WI38 (cell line): ENCODE results near the gene ZBTB45.

Experiments
- H3K4me3 ChIP-seq: 2 replicates; pipeline ENCODE4 v1.5.1; 2011; ENCODE audit warnings: low read depth, mild to moderate bottlenecking, control low read depth, low read length
- TF ChIP-seq, protein P1 (sequence below): IDR thresholded peaks from 2 replicates; pipeline ENCODE4 v1.5.1; 2012; ENCODE audit warnings: low read depth, mild to moderate bottlenecking, control low read depth, low read length

The ZBTB45 gene

GRCh38 chr19:58519355-58520256 lies at the start of gene ZBTB45:
Gene ZBTB45 (minus strand): TSS chr19:58519810. CDS start chr19:58517673, 2,137 bp downstream.
- peak within 1 kb of the TSS; percentile 84 for H3K4me3 ChIP-seq
- TF ChIP-seq, protein P1, sequence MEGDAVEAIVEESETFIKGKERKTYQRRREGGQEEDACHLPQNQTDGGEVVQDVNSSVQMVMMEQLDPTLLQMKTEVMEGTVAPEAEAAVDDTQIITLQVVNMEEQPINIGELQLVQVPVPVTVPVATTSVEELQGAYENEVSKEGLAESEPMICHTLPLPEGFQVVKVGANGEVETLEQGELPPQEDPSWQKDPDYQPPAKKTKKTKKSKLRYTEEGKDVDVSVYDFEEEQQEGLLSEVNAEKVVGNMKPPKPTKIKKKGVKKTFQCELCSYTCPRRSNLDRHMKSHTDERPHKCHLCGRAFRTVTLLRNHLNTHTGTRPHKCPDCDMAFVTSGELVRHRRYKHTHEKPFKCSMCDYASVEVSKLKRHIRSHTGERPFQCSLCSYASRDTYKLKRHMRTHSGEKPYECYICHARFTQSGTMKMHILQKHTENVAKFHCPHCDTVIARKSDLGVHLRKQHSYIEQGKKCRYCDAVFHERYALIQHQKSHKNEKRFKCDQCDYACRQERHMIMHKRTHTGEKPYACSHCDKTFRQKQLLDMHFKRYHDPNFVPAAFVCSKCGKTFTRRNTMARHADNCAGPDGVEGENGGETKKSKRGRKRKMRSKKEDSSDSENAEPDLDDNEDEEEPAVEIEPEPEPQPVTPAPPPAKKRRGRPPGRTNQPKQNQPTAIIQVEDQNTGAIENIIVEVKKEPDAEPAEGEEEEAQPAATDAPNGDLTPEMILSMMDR, result peak; percentile 79

GRCh38 chr19:58568453-58569130 lies 49.0 kb upstream of the ZBTB45 start:
- H3K4me3 ChIP-seq, result no peak overlapping the region
- TF ChIP-seq, protein P1, result no peak

GRCh38 chr19:58566989-58567388 lies 47.4 kb upstream of the ZBTB45 start:
- no peak overlapping the region for H3K4me3 ChIP-seq
- TF ChIP-seq, protein P1, result no peak

GRCh38 chr19:58563823-58564222 lies 44.2 kb upstream of the ZBTB45 start:
- no peak overlapping the region for H3K4me3 ChIP-seq
- TF ChIP-seq, protein P1, result no peak

GRCh38 chr19:58563034-58563573 lies 43.5 kb upstream of the ZBTB45 start:
- peak overlapping the region; percentile 42 for H3K4me3 ChIP-seq
- TF ChIP-seq, protein P1, result no peak

DNA sequence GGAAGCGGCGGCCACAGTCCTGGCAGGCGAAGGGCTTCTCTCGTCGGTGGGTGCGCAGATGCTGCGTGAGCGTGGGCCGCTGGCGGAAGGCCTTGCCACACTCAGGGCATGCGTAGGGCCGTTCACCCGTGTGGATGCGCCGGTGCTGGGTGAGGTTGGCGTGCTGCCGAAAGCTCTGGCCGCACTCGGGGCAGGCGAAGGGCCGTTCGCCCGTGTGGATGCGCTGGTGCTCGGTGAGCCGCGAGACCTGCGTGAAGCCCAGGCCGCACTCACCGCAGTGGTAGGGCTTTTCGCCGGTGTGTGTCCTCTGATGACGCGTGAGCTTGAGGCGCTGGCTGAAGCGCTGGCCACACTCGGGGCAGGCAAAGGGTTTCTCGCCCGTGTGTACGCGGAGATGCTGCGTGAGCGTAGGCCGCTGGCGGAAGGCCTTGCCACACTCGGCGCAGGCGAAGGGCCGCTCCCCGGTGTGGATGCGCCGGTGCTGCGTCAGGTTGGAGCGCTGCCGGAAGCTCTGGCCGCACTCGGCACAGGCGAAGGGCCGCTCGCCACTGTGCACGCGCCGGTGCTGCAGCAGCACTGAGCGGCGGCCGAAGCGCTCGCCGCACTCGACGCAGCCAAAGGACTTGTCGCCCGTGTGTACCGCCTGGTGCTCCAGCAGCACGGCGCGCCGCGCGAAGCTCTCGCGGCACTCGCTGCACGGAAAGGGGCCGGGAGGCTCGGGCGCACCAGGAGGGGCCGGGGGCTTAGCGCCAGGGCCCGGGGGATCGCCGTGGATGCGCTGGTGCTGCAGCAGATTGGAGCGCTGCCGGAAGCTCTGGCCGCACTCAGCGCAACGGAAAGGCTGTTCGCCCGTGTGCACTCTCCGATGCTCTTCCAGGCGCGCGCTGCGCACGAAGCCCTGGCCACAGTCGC lies 42.8 kb upstream of the ZBTB45 start:
- TF ChIP-seq, protein P1, result no peak
- H3K4me3 ChIP-seq, result peak overlapping the region; percentile 42
